GM12878 (cell line): ENCODE results near the gene CCDC12. TPM values are rescaled to one million over a fixed set of nuclear protein-coding genes. Genes with fewer than 3 reads are reported as not detected.

Experiments
- ATAC-seq: fragments of 200-7000 bp; cut with Tn5 transposase; 3 replicates; pipeline ENCODE4 v1.9.1; 2020; ENCODE audit warnings: mild to moderate bottlenecking, moderate library complexity
- BruUV-seq: library from RNA; stranded (reverse); fragments of 400-500 nt; replicated peaks from 2 replicates; lab custom pipeline; 2021; lab: Mats Ljungman, UMichigan
- CTCF ChIA-PET: fragments of 300-600 bp; sonication (Branson Sonifier 250); formaldehyde crosslinking; extraction: SDS; loops from one replicate; lab custom pipeline; 2021; ENCODE audit warnings: inconsistent platforms; lab: Yijun Ruan, JAX
- POLR2A ChIA-PET: fragments of 350-600 bp; formaldehyde crosslinking; extraction: SDS; loops from one replicate; lab custom pipeline; 2021; ENCODE audit warnings: inconsistent platforms; lab: Charles Lee
- RAD21 ChIA-PET: fragments of 300-600 bp; sonication (Branson Sonifier 250); formaldehyde crosslinking; loops from one replicate; lab custom pipeline; 2023; ENCODE audit warnings: antibody characterized with exemption; ENCODE audit not compliant: unreplicated experiment; lab: Charles Lee
- SMC1A ChIA-PET: fragments of 300-600 bp; sonication (Branson Sonifier 250); formaldehyde crosslinking; loops from one replicate; lab custom pipeline; 2023; ENCODE audit not compliant: unreplicated experiment, uncharacterized antibody; lab: Charles Lee
- DNase-seq: peaks from one replicate; pipeline ENCODE4 v3.0.0-alpha.2; 2011; ENCODE audit warnings: low read depth, low spot score
- FAIRE-seq: peaks from 3 replicates; lab custom pipeline; 2011; peaks lifted over from hg19 to GRCh38; lab: Jason Lieb, UNC
- H2AFZ ChIP-seq: 2 replicates; pipeline ENCODE4 v1.6.0; 2011; ENCODE audit warnings: low read depth, low read length, control low read depth; ENCODE audit not compliant: control insufficient read depth
- H3K27ac ChIP-seq: 2 replicates; pipeline ENCODE4 v1.5.1; 2011; ENCODE audit warnings: control low read depth; ENCODE audit not compliant: control insufficient read depth, insufficient read depth
- H3K27me3 ChIP-seq, 2 experiments: replicated peaks in 1 of 2; 2 replicates each; pipeline versions ENCODE4 v1.6.0 to v1.6.1; 2011; ENCODE audit warnings: low read length in 1 of 2; ENCODE audit not compliant: control insufficient read depth in 2 of 2, insufficient read depth in 2 of 2
- H3K36me3 ChIP-seq, 2 experiments: 2 replicates each; pipeline ENCODE4 v1.5.1; 2011; ENCODE audit warnings: low read length in 1 of 2; ENCODE audit not compliant: control insufficient read depth in 2 of 2, insufficient read depth in 2 of 2
- H3K4me1 ChIP-seq: 2 replicates; pipeline ENCODE4 v1.6.1; 2011; ENCODE audit warnings: mild to moderate bottlenecking, low read length, moderate library complexity, mixed read lengths; ENCODE audit not compliant: control insufficient read depth, insufficient read depth
- H3K4me2 ChIP-seq: 2 replicates; pipeline ENCODE4 v1.6.0; 2011; ENCODE audit warnings: control low read depth; ENCODE audit not compliant: control insufficient read depth, insufficient read depth
- H3K4me3 ChIP-seq: fragments of 200-600 bp; sonication (generic); 2 replicates; pipeline ENCODE4 v1.5.1; 2016
- H3K79me2 ChIP-seq: 2 replicates; pipeline ENCODE4 v1.6.0; 2011; ENCODE audit warnings: low read length; ENCODE audit not compliant: control insufficient read depth, insufficient read depth
- H3K9ac ChIP-seq: 2 replicates; pipeline ENCODE4 v1.8.0; 2011; ENCODE audit warnings: low read length, control low read depth, mixed read lengths; ENCODE audit not compliant: control insufficient read depth, insufficient read depth
- H3K9me3 ChIP-seq: replicated peaks from 3 replicates; pipeline ENCODE4 v1.5.1; 2011; ENCODE audit warnings: mild to moderate bottlenecking, low read length; ENCODE audit not compliant: control insufficient read depth, insufficient read depth
- H4K20me1 ChIP-seq: 2 replicates; pipeline ENCODE4 v1.6.0; 2011; ENCODE audit not compliant: control insufficient read depth, insufficient read depth
- BACH1 ChIP-seq: fragments of 450-650 bp; IDR thresholded peaks from 2 replicates; pipeline ENCODE4 v1.6.1; 2017; ENCODE audit warnings: mild to moderate bottlenecking, borderline replicate concordance
- CTCF ChIP-seq, 3 experiments: IDR thresholded peaks in 2 of 3; conservative IDR thresholded peaks in 1 of 3; 2 replicates each; pipeline ENCODE4 v1.5.1; 2011; ENCODE audit warnings: low read depth in 3 of 3, low read length in 3 of 3, mild to moderate bottlenecking in 3 of 3, control low read depth in 2 of 3, moderate library complexity in 2 of 3, inconsistent platforms in 1 of 3, mixed read lengths in 1 of 3; ENCODE audit not compliant: control insufficient read depth in 2 of 3, insufficient read depth in 1 of 3; ENCODE audit errors: extremely low read depth in 1 of 3
- HCFC1 ChIP-seq: fragments of 150-350 bp; IDR thresholded peaks from 2 replicates; pipeline ENCODE4 v1.6.1; 2014; ENCODE audit warnings: low read length
- IRF5 ChIP-seq: fragments of 450-650 bp; IDR thresholded peaks from 2 replicates; pipeline ENCODE4 v1.6.1; 2017; ENCODE audit warnings: borderline replicate concordance
- KLF5 ChIP-seq: fragments of 450-650 bp; IDR thresholded peaks from 2 replicates; pipeline ENCODE4 v1.6.1; 2014; ENCODE audit warnings: mild to moderate bottlenecking; ENCODE audit not compliant: partially characterized antibody
- MAX ChIP-seq: IDR thresholded peaks from 2 replicates; pipeline ENCODE4 v1.6.1; 2012; ENCODE audit warnings: low read depth, low read length, improper control_type of control experiment
- NRF1 ChIP-seq: conservative IDR thresholded peaks from 2 replicates; pipeline ENCODE4 v1.6.1; 2011; ENCODE audit warnings: mild to moderate bottlenecking, low read depth, low read length, improper control_type of control experiment
- PKNOX1 ChIP-seq: fragments of 450-650 bp; IDR thresholded peaks from 2 replicates; pipeline ENCODE4 v1.6.1; 2016; ENCODE audit warnings: mild to moderate bottlenecking
- RELB ChIP-seq: fragments of 450-650 bp; IDR thresholded peaks from 2 replicates; pipeline ENCODE4 v1.6.1; 2017; ENCODE audit warnings: low read depth, mild to moderate bottlenecking, moderate library complexity
- SREBF1 ChIP-seq: IDR thresholded peaks from 2 replicates; pipeline ENCODE4 v1.6.1; 2012; ENCODE audit warnings: mild to moderate bottlenecking, low read length
- SRF ChIP-seq, 2 experiments: IDR thresholded peaks; 2 replicates each; pipeline ENCODE4 v1.6.1; 2011; ENCODE audit warnings: low read depth in 2 of 2, low read length in 2 of 2, mild to moderate bottlenecking in 1 of 2, moderate library complexity in 1 of 2
- TCF7 ChIP-seq: IDR thresholded peaks from 2 replicates; pipeline ENCODE4 v1.6.1; 2014; ENCODE audit warnings: antibody characterized with exemption, borderline replicate concordance
- ZBTB33 ChIP-seq: fragments of 450-650 bp; IDR thresholded peaks from 2 replicates; pipeline ENCODE4 v1.6.1; 2017; ENCODE audit warnings: mild to moderate bottlenecking
- ZNF274 ChIP-seq: IDR thresholded peaks from one replicate; pipeline ENCODE4 v1.8.0; 2011; ENCODE audit not compliant: insufficient read length, insufficient read depth
- WGBS: methylation state at CpG from one replicate; pipeline ENCODE4 v1.1.6; 2016; ENCODE audit warnings: low lambda C conversion rate; ENCODE audit not compliant: insufficient replicate concordance, insufficient coverage; ENCODE audit errors: missing lambda C conversion rate; 5-methylcytosine and 5-hydroxymethylcytosine counted together
- in situ Hi-C: fragments of 300-500 bp; cut with MboI; formaldehyde crosslinking; loops from 9 replicates; pipeline ENCODE4 v1.14.3; 2018; ENCODE audit warnings: mixed read lengths
- intact Hi-C: fragments of 100-400 bp; cut with micrococcal nuclease; formaldehyde crosslinking; loops from one replicate; pipeline ENCODE4 v1.14.2; 2022; ENCODE audit not compliant: unreplicated experiment
- polyA plus RNA-seq, 11 experiments: library from polyadenylated mRNA; depleted of rRNA in 4 of 11; unstranded in 6 of 11; stranded (reverse) in 5 of 11; fragments of >200 nt; fragmentation: Nextera tagmentation in 4 of 11; fragmentation: Illumina TruSeq in 1 of 11; extraction: Ambion mirVana in 4 of 11; extraction: Trizol in 1 of 11; gene quantifications; 1 replicate in 1 of 11; 2 replicates in 10 of 11; pipeline versions ENCODE4 v1.2.1 to v1.2.3, GENCODE V29; 2011 to 2016; ENCODE audit warnings: inconsistent platforms in 2 of 11, missing spikeins in 2 of 11, low read depth in 1 of 11
- total RNA-seq, 4 experiments: library from RNA; depleted of rRNA in 3 of 4; stranded (reverse); fragments of >200 nt in 3 of 4; fragmentation: Illumina TruSeq in 1 of 4; extraction: Trizol in 1 of 4; gene quantifications; 2 replicates each; pipeline versions ENCODE4 v1.2.1 to v1.2.3, GENCODE V29; 2013 to 2021

The CCDC12 gene
- total and polyA plus RNA-seq, 10 of the 15 experiments (the other 5 are each of a cell fraction or from before 2014, with no cell fraction given) = 9.2 to 91.4 (median 61.3) TPM

- Histone ChIP-seq H3K79me2 (peaks cover 63% of the 10 kb centered on the region), H3K27ac (no peak overlapping the region), H2AFZ (no peak overlapping the region), H3K4me2 (no peak overlapping the region), H3K9me3 (no peaks in the 10 kb centered on the region), H3K4me1 (peaks cover 42% of the 10 kb centered on the region), H3K36me3 (no peaks in the 10 kb centered on the region), H3K4me3 (no peak overlapping the region), H3K27me3 (no peaks in the 10 kb centered on the region), H3K9ac (no peak overlapping the region), H4K20me1 (no peaks in the 10 kb centered on the region)
- ChIA-PET CTCF (interaction anchor here (1.0 to 2.3 kb wide), 11 partner anchors 9 to 133 kb away, joined by 3 to 6 read pairs (median 4); no protein-coding TSS in a partner anchor), RAD21 (interaction anchor here (1.0 to 3.9 kb wide), 6 partner anchors 24 to 59 kb away, joined by 3 to 28 read pairs (median 6); no protein-coding TSS in a partner anchor), POLR2A (interaction anchor here (0.7 to 1.8 kb wide), 3 partner anchors 23 to 74 kb away, joined by 4 to 6 read pairs (median 6); no protein-coding TSS in a partner anchor), SMC1A (interaction anchor here (0.6 to 9.6 kb wide), 8 partner anchors 13 to 148 kb away, joined by 3 to 126 read pairs (median 4); no protein-coding TSS in a partner anchor)
- in situ Hi-C loops = no loop called here
- 88% methylated on average over 2 of the region's 2 CpGs for WGBS
- intact Hi-C loops = no loop called here
- ATAC-seq (no peak), FAIRE-seq (no peak), DNase-seq (no peak)
- TSS peak; percentile 44 for BruUV-seq
- no peak for TF ChIP-seq BACH1
- TF ChIP-seq TCF7 = no peak
- no peak for TF ChIP-seq SREBF1
- TF ChIP-seq HCFC1 = no peak
- no peak for TF ChIP-seq SRF (IDR thresholded peaks at IDR 0.05; ENCODE audit: low read depth in 2 of 2, low read length in 2 of 2)
- no peak for TF ChIP-seq IRF5
- no peak for TF ChIP-seq ZBTB33
- TF ChIP-seq PKNOX1 = no peak
- TF ChIP-seq KLF5 = no peak
- TF ChIP-seq ZNF274 = no peak
- no peak for TF ChIP-seq RELB
- no peak for TF ChIP-seq MAX
- TF ChIP-seq CTCF (IDR thresholded peaks at IDR 0.05 in 2 of 3, conservative IDR thresholded peaks at IDR 0.05 in 1 of 3; ENCODE audit: control insufficient read depth in 2 of 3, extremely low read depth in 1 of 3, insufficient read depth in 1 of 3, low read depth in 3 of 3, low read length in 3 of 3) = no peak
- TF ChIP-seq NRF1 = no peak
These were observed 6.0 kb upstream of the CCDC12 start for GRCh38 chr3:46982546-46982945.
